H54 (cell line): ENCODE measurements around the gene ATE1.

Experiments
- DNase-seq: peaks from one replicate; pipeline ENCODE4 v3.0.0; 2011; ENCODE audit warnings: low spot score, mixed read lengths; ENCODE audit not compliant: insufficient read length
- FAIRE-seq: peaks from 3 replicates; lab custom pipeline; 2011; peaks lifted over from hg19 to GRCh38; lab: Jason Lieb, UNC
- POLR2A ChIP-seq: IDR thresholded peaks from 2 replicates; pipeline ENCODE4 v1.6.1; 2011; ENCODE audit warnings: low read depth, mild to moderate bottlenecking, low read length

Gene ATE1

DNA sequence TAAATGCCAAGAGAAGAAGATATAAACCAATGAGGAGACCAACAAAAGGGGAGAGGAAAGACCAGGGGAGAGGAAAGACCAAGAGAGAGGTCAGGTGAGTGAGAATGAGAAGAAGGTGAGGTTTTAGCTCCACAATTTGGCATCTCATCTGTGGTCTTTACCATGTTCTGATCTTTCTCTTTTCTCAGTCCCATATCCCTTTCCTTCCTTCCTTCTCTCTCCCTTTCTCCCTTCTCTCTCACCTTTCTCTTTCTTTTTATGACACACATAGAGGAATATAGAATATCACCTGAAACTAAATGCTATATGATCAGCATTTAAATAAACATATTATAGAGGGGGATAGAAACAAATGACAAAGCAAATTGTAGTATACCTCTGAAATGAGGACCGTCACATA lies 57.4 kb downstream of the ATE1 start:
- no peak for DNase-seq
- no peak for TF ChIP-seq POLR2A
- FAIRE-seq, result no peak

DNA sequence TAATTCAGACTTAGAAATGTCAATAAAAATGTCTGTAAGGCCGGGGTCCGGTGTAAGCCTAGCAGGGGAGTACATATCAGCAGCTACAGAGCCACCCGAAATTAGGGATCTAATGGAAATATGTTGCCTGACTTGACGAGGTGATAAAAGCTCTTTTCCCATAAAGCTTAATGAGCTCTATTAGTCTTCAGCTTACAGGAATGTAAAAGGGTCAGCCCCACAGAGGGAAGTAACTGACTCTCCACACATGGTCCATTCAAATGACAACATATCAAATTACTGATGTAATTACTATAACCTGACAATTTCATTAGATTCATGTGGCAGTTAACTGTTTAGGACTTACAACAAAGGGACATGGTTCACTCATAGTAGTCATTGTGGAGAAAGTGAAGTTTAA lies 62.3 kb downstream of the ATE1 start:
- DNase-seq (no peak), FAIRE-seq (no peak)
- no peak for TF ChIP-seq POLR2A

DNA sequence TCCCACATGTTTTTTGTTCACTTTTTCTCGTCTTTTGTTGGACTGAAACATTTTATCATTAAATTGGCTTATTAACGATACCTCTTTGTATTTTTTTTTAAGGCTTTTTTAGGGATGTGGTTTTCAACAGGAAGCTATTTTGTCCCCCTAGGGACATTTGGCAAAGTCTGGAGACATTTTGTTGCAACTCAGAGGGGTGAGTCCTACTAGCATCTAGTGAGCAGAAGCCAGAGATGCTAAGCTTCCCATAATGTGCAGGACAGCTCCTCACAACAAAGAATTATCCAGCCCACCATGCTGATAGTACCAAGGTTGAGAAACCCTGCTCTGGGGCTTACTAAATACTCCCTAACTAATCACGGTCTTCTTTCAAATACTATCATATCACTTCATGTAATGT lies 63.2 kb downstream of the ATE1 start:
- no peak for DNase-seq
- no peak for FAIRE-seq
- no peak for TF ChIP-seq POLR2A

DNA sequence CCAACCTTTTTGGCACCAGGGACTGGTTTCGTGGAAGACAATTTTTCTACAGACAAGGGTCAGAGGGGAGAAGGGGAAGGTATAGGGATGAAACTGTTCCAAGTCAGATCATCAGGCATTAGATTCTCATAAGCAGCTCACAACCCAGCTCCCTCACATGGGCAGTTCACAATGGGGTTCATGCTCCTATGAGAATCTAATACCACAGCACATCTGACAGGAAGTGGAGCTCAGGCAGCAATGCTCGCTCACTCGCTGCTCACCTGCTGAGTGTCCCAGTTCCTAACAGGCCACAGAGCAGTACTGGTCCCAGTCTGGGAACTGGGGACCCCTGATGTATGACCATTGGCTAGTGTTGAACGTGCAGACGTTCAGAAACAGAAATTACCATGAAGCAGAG lies 63.7 kb downstream of the ATE1 start:
- DNase-seq (no peak), FAIRE-seq (no peak)
- TF ChIP-seq POLR2A, result no peak

DNA sequence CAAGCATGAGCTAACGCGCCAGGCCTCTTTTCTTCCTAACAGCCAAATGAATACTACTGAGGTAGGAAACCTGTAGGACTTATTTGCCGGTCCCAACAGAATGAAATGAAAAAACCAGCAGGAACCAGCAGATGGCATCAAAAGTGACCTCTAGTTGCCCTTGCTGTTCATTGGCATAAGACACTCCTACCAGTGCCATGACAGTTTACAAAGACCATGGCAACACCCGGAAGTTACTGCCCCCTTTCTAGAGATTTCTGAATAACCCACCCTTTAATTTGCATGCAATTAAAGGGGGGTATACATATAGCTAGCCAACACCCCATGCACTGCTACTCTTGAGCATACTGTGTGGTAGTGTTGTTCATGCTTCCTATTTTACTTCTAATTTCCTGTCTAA lies 65.2 kb downstream of the ATE1 start:
- FAIRE-seq (no peak), DNase-seq (no peak)
- TF ChIP-seq POLR2A, result no peak

DNA sequence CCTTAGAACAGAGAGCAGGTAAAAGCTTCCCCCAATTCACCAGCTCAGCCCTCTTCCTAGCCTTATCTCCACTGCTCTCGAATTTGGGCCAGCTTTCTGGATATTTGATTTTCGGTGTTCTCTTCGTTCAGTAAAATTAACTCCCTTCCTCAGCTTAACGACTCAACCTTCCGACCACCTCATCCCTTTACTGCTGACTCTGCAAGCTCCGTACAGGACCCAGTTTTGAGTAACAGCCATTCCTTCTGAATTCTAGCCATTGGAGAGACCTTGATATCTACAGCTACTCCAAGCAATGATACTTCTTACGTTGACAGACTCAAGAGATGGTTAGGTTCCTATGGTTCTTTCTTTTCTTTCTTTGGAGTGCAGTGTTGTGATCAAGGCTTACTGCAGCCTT lies 65.8 kb downstream of the ATE1 start:
- FAIRE-seq, result no peak
- DNase-seq, result no peak
- no peak for TF ChIP-seq POLR2A

DNA sequence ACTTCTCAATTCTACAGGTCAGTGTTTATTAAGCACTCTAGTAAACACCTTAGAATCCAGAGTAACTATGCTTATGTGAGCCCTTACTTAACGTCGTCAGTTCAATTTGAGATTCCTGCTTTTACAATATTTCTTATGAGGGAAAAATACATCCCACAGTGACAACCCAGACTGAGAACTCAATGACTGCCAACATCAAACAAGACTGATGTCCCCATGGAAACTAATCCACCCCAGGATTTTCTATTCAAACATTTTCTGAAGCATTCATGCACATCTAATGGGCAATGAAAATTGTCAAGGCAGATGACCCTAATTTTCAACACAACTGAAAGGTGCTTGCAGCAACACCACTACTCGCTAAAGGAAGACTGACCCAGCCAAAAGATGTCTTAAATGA lies 67.0 kb downstream of the ATE1 start:
- FAIRE-seq, result no peak
- TF ChIP-seq POLR2A, result no peak
- no peak for DNase-seq

DNA sequence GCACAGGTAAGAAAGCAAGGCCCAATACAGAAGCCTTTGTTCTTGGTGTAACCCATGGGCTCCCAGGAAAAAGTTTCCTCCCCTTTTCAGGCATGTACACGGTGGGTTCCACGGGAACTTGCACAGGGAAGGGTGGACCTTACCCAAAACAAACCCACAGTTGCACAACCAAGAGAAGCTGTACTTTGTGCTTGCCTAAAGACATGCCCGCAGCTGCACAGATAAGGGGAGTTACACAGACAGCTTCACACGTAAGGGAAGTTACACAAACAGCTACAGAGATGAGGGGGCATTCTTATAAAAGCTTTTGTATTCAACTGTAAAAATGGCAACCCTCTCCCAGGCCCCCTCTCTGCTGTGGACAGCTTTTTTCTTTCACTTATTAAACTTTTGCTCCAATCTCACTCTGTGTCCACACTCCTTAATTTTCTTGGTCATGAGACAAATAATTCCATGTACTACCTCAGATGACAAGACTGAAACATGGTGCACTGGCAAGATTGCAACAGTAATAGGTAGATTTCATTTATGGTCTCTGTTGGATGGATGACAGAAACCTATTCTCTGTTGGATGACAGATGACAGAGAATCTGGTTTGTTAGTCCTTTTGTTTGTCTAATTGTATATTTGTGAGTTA lies 72.9 kb downstream of the ATE1 start:
- TF ChIP-seq POLR2A, result no peak
- no peak for DNase-seq
- no peak for FAIRE-seq

DNA sequence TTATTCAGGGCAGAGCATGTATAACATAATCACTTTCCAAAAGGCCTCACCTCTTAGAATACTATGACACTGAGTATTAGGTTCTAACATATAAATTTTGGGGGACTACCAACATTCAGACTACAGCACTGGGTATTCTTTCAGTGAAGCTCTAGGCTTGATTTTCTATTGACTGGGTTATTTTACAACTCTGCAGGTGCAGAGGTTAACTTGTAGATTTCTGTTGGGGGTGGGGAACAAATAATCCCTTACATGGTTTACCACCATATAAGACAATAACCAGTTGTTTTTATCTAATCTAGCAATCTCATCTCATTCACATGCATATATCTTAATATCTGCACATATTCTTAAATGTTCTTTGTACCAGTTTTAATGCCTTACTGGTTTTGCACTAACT lies 73.9 kb downstream of the ATE1 start:
- DNase-seq (no peak), FAIRE-seq (no peak)
- no peak for TF ChIP-seq POLR2A

DNA sequence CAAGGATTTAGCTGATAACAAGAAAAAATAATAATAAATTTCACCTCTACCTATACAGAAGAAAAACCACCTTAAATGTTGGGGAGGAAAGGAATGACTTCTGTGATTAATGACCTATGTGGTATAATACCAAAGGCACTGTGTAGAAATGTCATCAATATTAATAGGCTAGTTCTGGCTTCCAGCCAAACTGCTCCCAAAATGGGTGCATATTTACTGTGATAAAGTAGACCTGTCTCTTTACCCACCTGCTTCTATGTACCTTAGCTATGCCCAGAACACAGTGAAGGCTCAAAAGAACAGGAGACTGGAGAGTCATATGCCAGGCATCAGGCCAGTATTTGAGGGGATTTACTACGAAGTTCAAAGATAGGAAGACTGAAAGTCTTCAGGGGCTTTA lies 76.0 kb downstream of the ATE1 start:
- no peak for TF ChIP-seq POLR2A
- FAIRE-seq (no peak), DNase-seq (no peak)

DNA sequence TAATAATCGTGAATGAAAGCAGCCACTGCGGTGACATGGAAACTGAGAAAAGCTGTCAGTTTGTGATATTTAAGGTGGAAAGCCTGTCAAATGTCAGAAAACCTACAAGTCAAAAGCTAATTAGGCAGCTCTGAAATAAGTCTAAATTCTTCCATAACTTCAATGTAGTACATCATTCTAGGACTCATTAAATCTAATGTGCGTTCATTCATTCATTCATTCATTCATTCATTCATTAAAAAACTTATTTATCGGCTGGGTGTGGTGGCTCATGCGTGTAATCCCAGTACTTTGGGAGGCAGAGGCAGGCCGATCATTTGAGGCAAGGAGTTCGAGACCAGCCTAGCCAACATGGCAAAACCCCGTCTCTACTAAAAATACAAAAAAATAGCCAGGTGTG lies 79.7 kb downstream of the ATE1 start:
- no peak for DNase-seq
- TF ChIP-seq POLR2A, result no peak
- FAIRE-seq, result no peak

DNA sequence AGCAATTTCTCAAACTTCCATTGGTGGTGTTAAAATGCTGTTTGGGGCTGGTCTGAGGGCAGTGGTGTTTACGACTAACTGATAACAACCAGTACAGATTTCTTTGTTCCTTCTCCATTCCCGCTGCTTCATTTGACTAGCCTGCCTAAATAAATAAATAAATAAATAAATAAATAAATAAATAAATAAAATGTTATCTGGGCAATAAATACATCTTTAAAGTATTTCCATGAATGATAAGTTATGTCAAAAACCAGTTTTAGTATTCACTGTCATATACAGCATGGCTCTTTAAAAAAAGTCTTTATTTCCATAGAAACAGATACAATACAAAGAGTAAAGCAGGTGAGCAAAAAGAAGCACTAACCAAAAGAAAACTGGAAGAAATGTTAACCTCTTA lies 81.3 kb downstream of the ATE1 start:
- no peak for DNase-seq
- no peak for FAIRE-seq
- no peak for TF ChIP-seq POLR2A

DNA sequence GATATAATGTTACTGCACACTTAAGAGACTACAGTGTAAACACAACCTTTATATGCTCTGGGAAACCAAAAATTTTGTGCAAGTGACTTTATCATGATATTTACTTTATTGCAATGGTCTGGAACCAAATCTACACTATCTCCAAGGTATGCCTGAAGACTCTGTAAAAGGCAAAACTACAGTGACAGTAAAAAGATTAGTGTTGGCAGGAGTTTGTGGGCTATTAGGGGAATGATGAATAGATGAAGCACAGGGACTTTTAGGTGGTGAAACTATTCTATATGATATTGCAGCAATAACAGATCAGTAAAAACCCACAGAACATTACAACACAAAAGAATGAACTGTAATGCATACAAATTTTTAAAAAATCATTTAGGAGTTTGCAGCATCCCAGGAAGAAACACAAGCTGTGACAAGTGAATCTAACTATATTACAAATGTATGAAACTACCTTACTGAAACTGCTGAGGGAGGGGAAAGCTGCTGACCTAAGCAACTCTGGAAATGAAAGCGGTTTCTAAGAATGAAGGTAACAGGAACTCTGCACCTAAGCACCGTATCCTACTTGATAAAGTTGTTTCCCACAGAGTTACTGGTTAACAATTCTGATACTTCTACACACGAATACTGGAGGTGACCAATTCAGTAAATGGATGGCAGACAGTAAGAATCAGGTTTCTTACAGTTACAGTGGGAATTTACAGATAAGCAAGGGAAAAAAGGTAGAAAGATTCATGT lies 82.6 kb downstream of the ATE1 start:
- FAIRE-seq, result no peak
- DNase-seq, result no peak

DNA sequence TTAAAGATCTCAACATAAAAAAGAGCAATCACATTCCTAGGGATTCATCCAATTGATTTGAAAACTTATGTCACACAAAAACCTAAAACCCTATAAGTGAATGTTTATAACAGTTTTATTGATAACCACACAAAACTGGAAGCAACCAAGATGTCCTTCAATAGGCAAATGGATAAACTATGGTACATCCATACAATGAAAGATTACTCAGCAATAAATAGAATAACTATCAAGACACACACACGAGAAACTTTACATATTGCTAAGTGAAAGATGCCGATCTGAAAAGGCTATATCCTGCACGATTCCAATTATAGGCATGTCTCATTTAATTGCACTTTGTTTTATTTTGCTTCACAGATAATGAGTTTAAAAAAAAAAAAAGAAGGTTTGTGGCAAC lies 83.3 kb downstream of the ATE1 start:
- DNase-seq (no peak), FAIRE-seq (no peak)
- no peak for TF ChIP-seq POLR2A

More for the DNA sequence above, 82.6 kb downstream of the ATE1 start:
- no peak for TF ChIP-seq POLR2A

DNA sequence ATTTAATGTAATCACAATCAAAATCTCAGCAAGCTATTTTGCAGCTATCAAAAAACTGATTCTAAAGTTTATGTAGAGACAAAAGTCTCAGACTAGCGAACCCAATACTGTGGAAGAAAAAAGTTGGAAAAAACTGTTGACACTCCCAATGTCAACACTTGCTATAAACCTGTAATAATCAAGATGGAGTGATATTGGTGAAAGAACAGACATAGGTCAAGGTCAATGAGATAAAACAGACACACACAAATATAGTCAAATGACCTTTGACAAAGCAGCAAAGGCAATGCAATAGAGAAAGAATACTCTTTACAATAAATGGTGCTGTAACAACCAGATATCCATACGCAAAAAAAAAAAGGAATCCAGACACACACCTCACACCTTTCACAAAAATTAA lies 84.5 kb downstream of the ATE1 start:
- DNase-seq (no peak), FAIRE-seq (no peak)
- no peak for TF ChIP-seq POLR2A
